Naive B cell (primary cell): ENCODE data around the gene ARL4D. TPM values are rescaled to one million over a fixed set of nuclear protein-coding genes. Genes with fewer than 3 reads are reported as not detected.
"Not testable (repeated sequence)": the region's sequence is repeated elsewhere in the genome, so short reads cannot be mapped to it uniquely, and the experiment has no call there.

Experiments used
- ATAC-seq, 2 donors: fragments of 150-1000 bp; cut with Tn5 transposase; 2 replicates each; pipeline ENCODE4 v1.10.0; 2021; ENCODE audit warnings: low read depth in 2 of 2, mild to moderate bottlenecking in 2 of 2, moderate library complexity in 2 of 2
- DNase-seq: peaks from one replicate; pipeline ENCODE4 v3.0.0; 2022
- H3K27ac Mint-ChIP-seq, 6 donors: one replicate each; pipeline ENCODE4 v1.8.0; 2020 to 2022; ENCODE audit warnings: mild to moderate bottlenecking in 6 of 6, mixed read lengths in 6 of 6, moderate library complexity in 5 of 6, inconsistent platforms in 2 of 6
- H3K27me3 Mint-ChIP-seq, 3 donors: one replicate each; pipeline ENCODE4 v1.8.0; 2021 to 2022; ENCODE audit warnings: mixed read lengths in 3 of 3, mild to moderate bottlenecking in 1 of 3
- H3K36me3 Mint-ChIP-seq, 2 donors: one replicate each; pipeline ENCODE4 v1.8.0; 2020 to 2022; ENCODE audit warnings: mixed read lengths in 2 of 2, inconsistent platforms in 1 of 2, mild to moderate bottlenecking in 1 of 2
- H3K4me1 Mint-ChIP-seq, 3 donors: one replicate each; pipeline ENCODE4 v1.8.0; 2020 to 2022; ENCODE audit warnings: mixed read lengths in 3 of 3, inconsistent platforms in 1 of 3, mild to moderate bottlenecking in 1 of 3, moderate library complexity in 1 of 3
- H3K4me3 Mint-ChIP-seq, 8 donors: one replicate each; pipeline ENCODE4 v1.8.0; 2020 to 2022; ENCODE audit warnings: mild to moderate bottlenecking in 8 of 8, mixed read lengths in 8 of 8, moderate library complexity in 8 of 8, inconsistent platforms in 2 of 8
- H3K9me3 Mint-ChIP-seq, 7 donors: one replicate each; pipeline ENCODE4 v1.8.0; 2020 to 2022; ENCODE audit warnings: mixed read lengths in 7 of 7, mild to moderate bottlenecking in 5 of 7, inconsistent platforms in 2 of 7, moderate library complexity in 1 of 7
- polyA plus RNA-seq, 6 donors: library from polyadenylated mRNA; unstranded; fragments of 300-500 nt; fragmentation: Illumina TruSeq; gene quantifications; one replicate each; pipeline ENCODE4 v1.2.3, GENCODE V29; 2021; ENCODE audit warnings: low read depth in 6 of 6

Gene ARL4D
- polyA plus RNA-seq, 6 donors from 2014 or later = 1.4 to 5.7 (median 3.8) TPM

DNA sequence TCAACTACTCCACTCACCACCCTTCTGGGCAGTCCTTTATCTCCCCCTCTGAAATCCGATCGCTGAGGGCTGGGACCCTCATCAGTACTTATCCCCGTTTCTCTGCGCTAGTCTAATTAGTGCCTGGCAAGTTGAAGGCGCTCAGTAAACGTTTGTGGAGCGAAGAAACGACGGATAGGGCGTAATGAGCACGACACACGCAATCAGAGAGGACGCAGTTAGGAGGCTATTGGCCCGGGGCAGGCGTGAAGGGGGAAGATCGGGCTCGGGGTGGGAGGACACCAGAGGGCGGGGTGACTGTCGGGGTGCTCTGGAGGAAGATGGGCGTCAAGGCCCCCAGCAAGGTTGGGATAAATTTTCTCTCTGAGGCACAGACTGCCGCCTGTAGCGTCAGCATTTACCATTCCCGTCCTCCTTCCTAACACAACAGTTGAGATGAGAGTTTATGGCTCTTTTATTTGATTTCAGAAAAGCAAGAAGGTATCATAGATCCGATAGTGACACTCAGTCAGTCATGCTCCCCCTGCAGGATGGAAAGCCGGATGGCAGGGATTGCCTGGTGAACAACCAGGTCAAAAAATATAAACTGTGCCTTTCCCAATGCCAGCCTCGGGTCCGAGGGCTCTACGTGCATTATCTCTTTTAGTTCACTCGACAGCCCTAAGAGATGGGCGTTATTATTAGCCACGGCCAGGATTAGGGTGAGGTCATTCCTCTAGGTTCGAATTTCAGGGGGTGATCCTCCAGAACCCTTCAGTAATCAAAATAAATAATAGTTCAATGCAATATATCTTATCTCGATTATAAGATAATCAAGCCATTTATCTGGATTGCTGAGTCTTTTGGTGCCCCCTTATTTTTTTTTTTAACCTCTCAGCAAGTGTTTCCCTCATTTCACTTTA, 9.5 kb upstream of the ARL4D start:
- H3K27me3 Mint-ChIP-seq = no peaks in the 10 kb centered on the region
- no peaks in the 10 kb centered on the region for H3K36me3 Mint-ChIP-seq
- H3K27ac Mint-ChIP-seq = peak overlapping the region; percentile 96 to 99 (median 98)
- ATAC-seq = peak; percentile 77 to 81
- peak overlapping the region; percentile 92 to 100 (median 95) for H3K4me3 Mint-ChIP-seq
- peak; percentile 87 for DNase-seq
- H3K9me3 Mint-ChIP-seq = no peaks in the 10 kb centered on the region
- peaks cover 38 to 53% (median 43%) of the 10 kb centered on the region in 3 donors for H3K4me1 Mint-ChIP-seq

GRCh38 chr17:43392397-43392796, 6.4 kb upstream of the ARL4D start:
- DNase-seq (no peak), ATAC-seq (no peak)
- H3K27ac Mint-ChIP-seq = no peak overlapping the region
- no peaks in the 10 kb centered on the region for H3K36me3 Mint-ChIP-seq
- peak overlapping the region in 2 of 8 donors; percentile 28 to 72 for H3K4me3 Mint-ChIP-seq
- H3K27me3 Mint-ChIP-seq = no peaks in the 10 kb centered on the region
- no peaks in the 10 kb centered on the region for H3K9me3 Mint-ChIP-seq
- peaks cover 20 to 43% (median 26%) of the 10 kb centered on the region in 3 donors for H3K4me1 Mint-ChIP-seq

GRCh38 chr17:43393944-43394482, 4.8 kb upstream of the ARL4D start:
- H3K27ac Mint-ChIP-seq = peak overlapping the region in 3 of 6 donors; percentile 26 to 85 (median 39)
- peaks cover 27 to 43% (median 28%) of the 10 kb centered on the region in 3 donors for H3K4me1 Mint-ChIP-seq
- DNase-seq (peak; percentile 82), ATAC-seq (peak; percentile 18 to 40)
- no peaks in the 10 kb centered on the region for H3K9me3 Mint-ChIP-seq
- H3K4me3 Mint-ChIP-seq = peak overlapping the region in 2 of 8 donors; percentile 22 to 67
- no peaks in the 10 kb centered on the region for H3K36me3 Mint-ChIP-seq
- H3K27me3 Mint-ChIP-seq = no peaks in the 10 kb centered on the region

DNA sequence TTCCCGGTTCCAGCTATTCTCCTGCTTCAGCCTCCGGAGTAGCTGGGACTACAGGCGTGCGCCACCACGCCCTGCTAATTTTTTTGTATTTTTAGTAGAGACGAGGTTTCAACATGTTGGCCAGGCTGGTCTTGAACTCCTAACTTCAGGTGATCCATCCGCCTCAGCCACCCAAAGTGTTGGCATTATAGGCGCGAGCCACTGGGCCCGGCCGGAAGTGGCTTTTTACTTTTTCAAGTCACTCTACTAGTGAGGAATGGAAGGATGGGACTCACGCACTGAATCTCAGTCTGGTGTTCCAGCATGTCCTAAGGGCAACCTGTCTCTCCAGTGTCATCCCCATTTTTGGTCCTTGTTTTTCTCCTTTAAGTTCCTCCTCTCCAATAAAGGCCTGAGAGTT, 4.1 kb upstream of the ARL4D start:
- H3K9me3 Mint-ChIP-seq = not testable (repeated sequence)
- peaks cover 24 to 42% (median 26%) of the 10 kb centered on the region in 3 donors for H3K4me1 Mint-ChIP-seq

GRCh38 chr17:43395165-43395564, 3.6 kb upstream of the ARL4D start:
- DNase-seq = no peak
- no peaks in the 10 kb centered on the region for H3K9me3 Mint-ChIP-seq
- peaks cover 21 to 42% (median 26%) of the 10 kb centered on the region in 3 donors for H3K4me1 Mint-ChIP-seq
- peak overlapping the region in 1 of 8 donors; percentile 40 for H3K4me3 Mint-ChIP-seq
- H3K27ac Mint-ChIP-seq = no peak overlapping the region
- ATAC-seq = no peak
- H3K36me3 Mint-ChIP-seq = no peaks in the 10 kb centered on the region
- H3K27me3 Mint-ChIP-seq = no peaks in the 10 kb centered on the region

More for the DNA sequence above, 4.1 kb upstream of the ARL4D start:
- ATAC-seq, H3K27me3 Mint-ChIP-seq, H3K27ac Mint-ChIP-seq, H3K36me3 Mint-ChIP-seq, DNase-seq, H3K4me3 Mint-ChIP-seq: not testable (repeated sequence)

- Mint-ChIP-seq H3K27ac (peak overlapping the region in 1 of 6 donors; percentile 24), H3K4me1 (peaks cover 33 to 56% (median 38%) of the 10 kb centered on the region in 3 donors), H3K4me3 (peak overlapping the region in 3 of 8 donors; percentile 39 to 76 (median 75)), H3K9me3 (no peaks in the 10 kb centered on the region), H3K27me3 (no peaks in the 10 kb centered on the region), H3K36me3 (no peaks in the 10 kb centered on the region)
- DNase-seq = no peak
- no peak for ATAC-seq
Measured at GRCh38 chr17:43396491-43397060, 2.2 kb upstream of the ARL4D start.

DNA sequence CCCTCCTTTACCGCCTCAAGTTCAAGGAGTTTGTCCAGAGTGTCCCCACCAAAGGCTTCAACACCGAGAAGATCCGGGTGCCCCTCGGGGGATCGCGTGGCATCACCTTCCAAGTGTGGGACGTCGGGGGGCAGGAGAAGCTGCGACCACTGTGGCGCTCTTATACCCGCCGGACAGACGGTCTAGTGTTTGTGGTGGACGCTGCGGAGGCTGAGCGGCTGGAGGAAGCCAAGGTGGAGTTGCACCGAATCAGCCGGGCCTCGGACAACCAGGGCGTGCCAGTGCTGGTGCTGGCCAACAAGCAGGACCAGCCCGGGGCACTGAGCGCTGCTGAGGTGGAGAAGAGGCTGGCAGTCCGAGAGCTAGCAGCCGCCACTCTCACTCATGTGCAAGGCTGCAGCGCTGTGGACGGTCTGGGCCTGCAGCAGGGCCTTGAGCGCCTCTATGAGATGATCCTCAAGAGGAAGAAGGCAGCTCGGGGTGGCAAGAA, 1.1 kb downstream of the ARL4D start:
- H3K27ac Mint-ChIP-seq = peak overlapping the region in 2 of 6 donors; percentile 86 to 94
- ATAC-seq = no peak
- H3K36me3 Mint-ChIP-seq = no peaks in the 10 kb centered on the region
- peak overlapping the region; percentile 88 to 98 (median 95) for H3K4me3 Mint-ChIP-seq
- no peak for DNase-seq
- H3K27me3 Mint-ChIP-seq = no peaks in the 10 kb centered on the region
- peaks cover 34 to 60% (median 40%) of the 10 kb centered on the region in 3 donors for H3K4me1 Mint-ChIP-seq
- H3K9me3 Mint-ChIP-seq = no peaks in the 10 kb centered on the region

- ATAC-seq = peak; percentile 16 to 26
- H3K36me3 Mint-ChIP-seq = no peaks in the 10 kb centered on the region
- H3K27me3 Mint-ChIP-seq = no peaks in the 10 kb centered on the region
- H3K4me1 Mint-ChIP-seq = peaks cover 34 to 52% (median 40%) of the 10 kb centered on the region in 3 donors
- H3K27ac Mint-ChIP-seq = peak overlapping the region; percentile 67 to 93 (median 78)
- no peaks in the 10 kb centered on the region for H3K9me3 Mint-ChIP-seq
- H3K4me3 Mint-ChIP-seq = peak overlapping the region; percentile 59 to 96 (median 86)
- DNase-seq = no peak
Measured at GRCh38 chr17:43400943-43401717, 2.3 kb downstream of the ARL4D start.

GRCh38 chr17:43402078-43402477, 3.3 kb downstream of the ARL4D start:
- Mint-ChIP-seq H3K4me1 (peaks cover 34 to 47% (median 40%) of the 10 kb centered on the region in 3 donors), H3K36me3 (no peaks in the 10 kb centered on the region), H3K4me3 (peak overlapping the region in 2 of 8 donors; percentile 8 to 15), H3K27ac (peak overlapping the region in 5 of 6 donors; percentile 22 to 93 (median 76)), H3K9me3 (no peaks in the 10 kb centered on the region), H3K27me3 (no peaks in the 10 kb centered on the region)
- peak in 1 of 2 donors; percentile 57 for ATAC-seq
- no peak for DNase-seq

GRCh38 chr17:43402567-43402966, 3.8 kb downstream of the ARL4D start:
- Mint-ChIP-seq H3K36me3 (no peaks in the 10 kb centered on the region), H3K4me3 (peak overlapping the region in 3 of 8 donors; percentile 8 to 19 (median 15)), H3K27ac (peak overlapping the region in 5 of 6 donors; percentile 75 to 93 (median 76)), H3K4me1 (peaks cover 29 to 46% (median 40%) of the 10 kb centered on the region in 3 donors), H3K9me3 (no peaks in the 10 kb centered on the region), H3K27me3 (peaks cover 0 to 2% (median 0%) of the 10 kb centered on the region in 3 donors)
- ATAC-seq = no peak
- DNase-seq = no peak

DNA sequence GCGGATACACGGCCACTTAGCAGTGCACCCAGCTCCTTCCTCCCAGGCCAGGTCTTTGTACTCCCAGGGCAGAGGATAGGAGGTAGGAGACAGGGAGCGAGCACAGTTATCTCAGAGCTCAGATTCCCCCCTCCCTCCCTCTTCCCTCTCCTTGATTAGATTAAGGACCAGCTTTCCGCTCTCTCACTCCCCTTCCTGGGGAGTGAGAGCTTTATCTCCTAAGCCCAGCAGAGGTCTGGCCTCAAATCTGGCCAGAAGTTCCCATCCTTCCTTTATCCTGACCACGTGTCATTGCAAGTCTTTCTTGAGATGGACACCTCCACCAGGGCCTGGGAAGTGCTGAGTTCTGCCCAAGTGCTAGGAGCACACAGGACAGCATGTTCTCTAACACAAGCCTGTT, 5.1 kb downstream of the ARL4D start:
- Mint-ChIP-seq H3K4me1 (peaks cover 22 to 37% (median 32%) of the 10 kb centered on the region in 3 donors), H3K36me3 (no peaks in the 10 kb centered on the region), H3K9me3 (no peaks in the 10 kb centered on the region), H3K27me3 (peaks cover 0 to 9% (median 8%) of the 10 kb centered on the region in 3 donors), H3K4me3 (no peak overlapping the region), H3K27ac (peak overlapping the region in 3 of 6 donors; percentile 59 to 66 (median 62))
- DNase-seq (no peak), ATAC-seq (no peak)

DNA sequence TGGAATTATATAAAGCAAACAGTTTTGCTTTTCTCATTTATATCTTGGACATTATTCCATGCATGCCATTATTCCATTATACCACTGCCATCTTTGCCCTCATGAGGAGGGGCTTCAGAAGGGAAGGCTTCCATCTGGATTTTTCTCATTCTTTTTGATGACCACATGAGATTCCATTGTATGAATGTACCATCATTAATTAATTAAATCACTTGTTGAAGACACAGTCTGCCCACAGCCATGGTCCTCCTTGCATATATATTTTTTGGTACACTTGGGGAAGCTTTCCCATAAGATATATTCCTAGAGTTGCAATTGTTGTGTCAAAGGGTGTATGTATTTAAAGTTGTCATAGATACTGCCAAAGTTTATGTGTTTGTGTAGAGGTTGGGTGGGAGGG, 7.1 kb downstream of the ARL4D start:
- no peak overlapping the region for H3K27ac Mint-ChIP-seq
- no peaks in the 10 kb centered on the region for H3K9me3 Mint-ChIP-seq
- no peak for DNase-seq
- no peaks in the 10 kb centered on the region for H3K36me3 Mint-ChIP-seq
- no peak overlapping the region for H3K4me3 Mint-ChIP-seq
- H3K27me3 Mint-ChIP-seq = peaks cover 0 to 12% (median 10%) of the 10 kb centered on the region in 3 donors
- peaks cover 12 to 21% (median 16%) of the 10 kb centered on the region in 3 donors for H3K4me1 Mint-ChIP-seq
- ATAC-seq = no peak
